ENCODE results near the gene MAPKAP1.

DNA sequence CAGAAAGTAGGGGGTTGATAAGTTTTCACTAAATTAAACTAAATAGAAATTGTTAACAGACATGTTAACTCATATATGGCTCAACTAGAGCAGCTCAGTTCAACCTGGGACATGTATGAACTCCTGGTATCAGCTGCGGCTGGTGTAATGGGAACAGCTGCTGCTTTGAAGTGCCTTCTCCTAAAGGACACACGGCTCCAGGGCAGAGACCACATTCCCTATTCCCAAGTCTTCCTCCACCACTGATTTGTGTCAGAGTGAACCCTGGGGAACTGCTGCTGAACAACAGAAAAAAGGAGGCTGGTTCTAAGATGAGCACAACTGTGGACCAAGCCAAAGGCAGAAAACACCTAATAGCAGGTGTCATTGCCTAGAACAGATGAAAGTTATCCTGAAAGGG is 71.1 kb downstream of the MAPKAP1 start:
- TF ChIP-seq, protein P1, sequence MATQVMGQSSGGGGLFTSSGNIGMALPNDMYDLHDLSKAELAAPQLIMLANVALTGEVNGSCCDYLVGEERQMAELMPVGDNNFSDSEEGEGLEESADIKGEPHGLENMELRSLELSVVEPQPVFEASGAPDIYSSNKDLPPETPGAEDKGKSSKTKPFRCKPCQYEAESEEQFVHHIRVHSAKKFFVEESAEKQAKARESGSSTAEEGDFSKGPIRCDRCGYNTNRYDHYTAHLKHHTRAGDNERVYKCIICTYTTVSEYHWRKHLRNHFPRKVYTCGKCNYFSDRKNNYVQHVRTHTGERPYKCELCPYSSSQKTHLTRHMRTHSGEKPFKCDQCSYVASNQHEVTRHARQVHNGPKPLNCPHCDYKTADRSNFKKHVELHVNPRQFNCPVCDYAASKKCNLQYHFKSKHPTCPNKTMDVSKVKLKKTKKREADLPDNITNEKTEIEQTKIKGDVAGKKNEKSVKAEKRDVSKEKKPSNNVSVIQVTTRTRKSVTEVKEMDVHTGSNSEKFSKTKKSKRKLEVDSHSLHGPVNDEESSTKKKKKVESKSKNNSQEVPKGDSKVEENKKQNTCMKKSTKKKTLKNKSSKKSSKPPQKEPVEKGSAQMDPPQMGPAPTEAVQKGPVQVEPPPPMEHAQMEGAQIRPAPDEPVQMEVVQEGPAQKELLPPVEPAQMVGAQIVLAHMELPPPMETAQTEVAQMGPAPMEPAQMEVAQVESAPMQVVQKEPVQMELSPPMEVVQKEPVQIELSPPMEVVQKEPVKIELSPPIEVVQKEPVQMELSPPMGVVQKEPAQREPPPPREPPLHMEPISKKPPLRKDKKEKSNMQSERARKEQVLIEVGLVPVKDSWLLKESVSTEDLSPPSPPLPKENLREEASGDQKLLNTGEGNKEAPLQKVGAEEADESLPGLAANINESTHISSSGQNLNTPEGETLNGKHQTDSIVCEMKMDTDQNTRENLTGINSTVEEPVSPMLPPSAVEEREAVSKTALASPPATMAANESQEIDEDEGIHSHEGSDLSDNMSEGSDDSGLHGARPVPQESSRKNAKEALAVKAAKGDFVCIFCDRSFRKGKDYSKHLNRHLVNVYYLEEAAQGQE (IDR thresholded peaks at IDR 0.05; ENCODE audit: insufficient replicate concordance, low read depth) = no peak
- TF ChIP-seq, protein P2, sequence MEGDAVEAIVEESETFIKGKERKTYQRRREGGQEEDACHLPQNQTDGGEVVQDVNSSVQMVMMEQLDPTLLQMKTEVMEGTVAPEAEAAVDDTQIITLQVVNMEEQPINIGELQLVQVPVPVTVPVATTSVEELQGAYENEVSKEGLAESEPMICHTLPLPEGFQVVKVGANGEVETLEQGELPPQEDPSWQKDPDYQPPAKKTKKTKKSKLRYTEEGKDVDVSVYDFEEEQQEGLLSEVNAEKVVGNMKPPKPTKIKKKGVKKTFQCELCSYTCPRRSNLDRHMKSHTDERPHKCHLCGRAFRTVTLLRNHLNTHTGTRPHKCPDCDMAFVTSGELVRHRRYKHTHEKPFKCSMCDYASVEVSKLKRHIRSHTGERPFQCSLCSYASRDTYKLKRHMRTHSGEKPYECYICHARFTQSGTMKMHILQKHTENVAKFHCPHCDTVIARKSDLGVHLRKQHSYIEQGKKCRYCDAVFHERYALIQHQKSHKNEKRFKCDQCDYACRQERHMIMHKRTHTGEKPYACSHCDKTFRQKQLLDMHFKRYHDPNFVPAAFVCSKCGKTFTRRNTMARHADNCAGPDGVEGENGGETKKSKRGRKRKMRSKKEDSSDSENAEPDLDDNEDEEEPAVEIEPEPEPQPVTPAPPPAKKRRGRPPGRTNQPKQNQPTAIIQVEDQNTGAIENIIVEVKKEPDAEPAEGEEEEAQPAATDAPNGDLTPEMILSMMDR (IDR thresholded peaks at IDR 0.05; ENCODE audit: insufficient read depth, low read length) = no peak
- TF ChIP-seq GABPA (IDR thresholded peaks at IDR 0.05; ENCODE audit: low read depth) = no peak
- no peak for TF ChIP-seq POLR2AphosphoS5 (IDR thresholded peaks at IDR 0.05; ENCODE audit: low read depth)
- TF ChIP-seq SPI1 (IDR thresholded peaks at IDR 0.05; ENCODE audit: borderline replicate concordance, low read depth) = no peak

All from HL-60 (cell line).